Measurements from ENCODE around the gene LRRC9.

LRRC9 gene

GRCh38 chr14:59998564-59998963 lies 78.6 kb downstream of the LRRC9 start:
- no peaks in the 10 kb centered on the region for H3K27me3 ChIP-seq (ENCODE audit: insufficient read depth, poor library complexity, severe bottlenecking)
- H3K27ac ChIP-seq (replicated peaks) = no peak overlapping the region
- TF ChIP-seq POLR2AphosphoS5 (IDR thresholded peaks at IDR 0.05; ENCODE audit: low read depth) (no peak), SPI1 (IDR thresholded peaks at IDR 0.05; ENCODE audit: borderline replicate concordance, low read depth) (no peak), GABPA (IDR thresholded peaks at IDR 0.05; ENCODE audit: low read depth) (no peak)
- TF ChIP-seq, protein P1, sequence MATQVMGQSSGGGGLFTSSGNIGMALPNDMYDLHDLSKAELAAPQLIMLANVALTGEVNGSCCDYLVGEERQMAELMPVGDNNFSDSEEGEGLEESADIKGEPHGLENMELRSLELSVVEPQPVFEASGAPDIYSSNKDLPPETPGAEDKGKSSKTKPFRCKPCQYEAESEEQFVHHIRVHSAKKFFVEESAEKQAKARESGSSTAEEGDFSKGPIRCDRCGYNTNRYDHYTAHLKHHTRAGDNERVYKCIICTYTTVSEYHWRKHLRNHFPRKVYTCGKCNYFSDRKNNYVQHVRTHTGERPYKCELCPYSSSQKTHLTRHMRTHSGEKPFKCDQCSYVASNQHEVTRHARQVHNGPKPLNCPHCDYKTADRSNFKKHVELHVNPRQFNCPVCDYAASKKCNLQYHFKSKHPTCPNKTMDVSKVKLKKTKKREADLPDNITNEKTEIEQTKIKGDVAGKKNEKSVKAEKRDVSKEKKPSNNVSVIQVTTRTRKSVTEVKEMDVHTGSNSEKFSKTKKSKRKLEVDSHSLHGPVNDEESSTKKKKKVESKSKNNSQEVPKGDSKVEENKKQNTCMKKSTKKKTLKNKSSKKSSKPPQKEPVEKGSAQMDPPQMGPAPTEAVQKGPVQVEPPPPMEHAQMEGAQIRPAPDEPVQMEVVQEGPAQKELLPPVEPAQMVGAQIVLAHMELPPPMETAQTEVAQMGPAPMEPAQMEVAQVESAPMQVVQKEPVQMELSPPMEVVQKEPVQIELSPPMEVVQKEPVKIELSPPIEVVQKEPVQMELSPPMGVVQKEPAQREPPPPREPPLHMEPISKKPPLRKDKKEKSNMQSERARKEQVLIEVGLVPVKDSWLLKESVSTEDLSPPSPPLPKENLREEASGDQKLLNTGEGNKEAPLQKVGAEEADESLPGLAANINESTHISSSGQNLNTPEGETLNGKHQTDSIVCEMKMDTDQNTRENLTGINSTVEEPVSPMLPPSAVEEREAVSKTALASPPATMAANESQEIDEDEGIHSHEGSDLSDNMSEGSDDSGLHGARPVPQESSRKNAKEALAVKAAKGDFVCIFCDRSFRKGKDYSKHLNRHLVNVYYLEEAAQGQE (IDR thresholded peaks at IDR 0.05; ENCODE audit: insufficient replicate concordance, low read depth) = no peak
- TF ChIP-seq, protein P2, sequence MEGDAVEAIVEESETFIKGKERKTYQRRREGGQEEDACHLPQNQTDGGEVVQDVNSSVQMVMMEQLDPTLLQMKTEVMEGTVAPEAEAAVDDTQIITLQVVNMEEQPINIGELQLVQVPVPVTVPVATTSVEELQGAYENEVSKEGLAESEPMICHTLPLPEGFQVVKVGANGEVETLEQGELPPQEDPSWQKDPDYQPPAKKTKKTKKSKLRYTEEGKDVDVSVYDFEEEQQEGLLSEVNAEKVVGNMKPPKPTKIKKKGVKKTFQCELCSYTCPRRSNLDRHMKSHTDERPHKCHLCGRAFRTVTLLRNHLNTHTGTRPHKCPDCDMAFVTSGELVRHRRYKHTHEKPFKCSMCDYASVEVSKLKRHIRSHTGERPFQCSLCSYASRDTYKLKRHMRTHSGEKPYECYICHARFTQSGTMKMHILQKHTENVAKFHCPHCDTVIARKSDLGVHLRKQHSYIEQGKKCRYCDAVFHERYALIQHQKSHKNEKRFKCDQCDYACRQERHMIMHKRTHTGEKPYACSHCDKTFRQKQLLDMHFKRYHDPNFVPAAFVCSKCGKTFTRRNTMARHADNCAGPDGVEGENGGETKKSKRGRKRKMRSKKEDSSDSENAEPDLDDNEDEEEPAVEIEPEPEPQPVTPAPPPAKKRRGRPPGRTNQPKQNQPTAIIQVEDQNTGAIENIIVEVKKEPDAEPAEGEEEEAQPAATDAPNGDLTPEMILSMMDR (IDR thresholded peaks at IDR 0.05; ENCODE audit: insufficient read depth, low read length) = no peak
- no peak overlapping the region for H3K4me3 ChIP-seq (replicated peaks; ENCODE audit: insufficient read depth, low read length)
- DNase-seq (ENCODE audit: low read depth in 1 of 2, low spot score in 1 of 2) = no peak

- no peaks in the 10 kb centered on the region for H3K27me3 ChIP-seq (ENCODE audit: insufficient read depth, poor library complexity, severe bottlenecking)
- no peak for DNase-seq (ENCODE audit: low read depth in 1 of 2, low spot score in 1 of 2)
- no peak overlapping the region for H3K4me3 ChIP-seq (replicated peaks; ENCODE audit: insufficient read depth, low read length)
- H3K27ac ChIP-seq (replicated peaks) = no peak overlapping the region
- TF ChIP-seq GABPA (IDR thresholded peaks at IDR 0.05; ENCODE audit: low read depth) (no peak), POLR2AphosphoS5 (IDR thresholded peaks at IDR 0.05; ENCODE audit: low read depth) (no peak), SPI1 (IDR thresholded peaks at IDR 0.05; ENCODE audit: borderline replicate concordance, low read depth) (no peak)
- TF ChIP-seq, protein P1 (IDR thresholded peaks at IDR 0.05; ENCODE audit: insufficient replicate concordance, low read depth) = no peak
- TF ChIP-seq, protein P2 (IDR thresholded peaks at IDR 0.05; ENCODE audit: insufficient read depth, low read length) = no peak
These were observed 83.0 kb downstream of the LRRC9 start for GRCh38 chr14:60002819-60003492.

GRCh38 chr14:60003991-60004390 lies 84.0 kb downstream of the LRRC9 start:
- no peak for DNase-seq (ENCODE audit: low read depth in 1 of 2, low spot score in 1 of 2)
- Histone ChIP-seq H3K27me3 (ENCODE audit: insufficient read depth, poor library complexity, severe bottlenecking) (no peaks in the 10 kb centered on the region), H3K27ac (replicated peaks) (no peak overlapping the region), H3K4me3 (replicated peaks; ENCODE audit: insufficient read depth, low read length) (no peak overlapping the region)
- no peak for TF ChIP-seq SPI1 (IDR thresholded peaks at IDR 0.05; ENCODE audit: borderline replicate concordance, low read depth)
- TF ChIP-seq GABPA (IDR thresholded peaks at IDR 0.05; ENCODE audit: low read depth) = no peak
- TF ChIP-seq, protein P2 (IDR thresholded peaks at IDR 0.05; ENCODE audit: insufficient read depth, low read length) = no peak
- TF ChIP-seq, protein P1 (IDR thresholded peaks at IDR 0.05; ENCODE audit: insufficient replicate concordance, low read depth) = no peak
- TF ChIP-seq POLR2AphosphoS5 (IDR thresholded peaks at IDR 0.05; ENCODE audit: low read depth) = no peak
